Gastroesophageal sphincter (tissue), 4 donors: Measurements from ENCODE around the gene SMAD6. TPM values are rescaled to one million over a fixed set of nuclear protein-coding genes. Genes with fewer than 3 reads are reported as not detected.
A peak's percentile ranks its signal among the peaks of the same experiment; 100 is the strongest.

Experiments used
- ATAC-seq: fragments of 150-250 bp; one replicate; pipeline ENCODE4 v1.9.1; 2016; ENCODE audit warnings: mild to moderate bottlenecking, moderate library complexity
- H3K27ac ChIP-seq, 4 donors: fragments of 200-600 bp; sonication (generic) in 3 of 4; 1 replicate in 3 of 4; 2 replicates in 1 of 4; pipeline ENCODE4 v1.5.1; 2016 to 2019
- H3K27me3 ChIP-seq: fragments of 200-600 bp; sonication (generic); one replicate; pipeline ENCODE4 v1.5.1; 2019
- H3K36me3 ChIP-seq, 2 donors: fragments of 200-600 bp; sonication (generic); one replicate each; pipeline ENCODE4 v1.5.1; 2019; ENCODE audit warnings: control low read depth in 1 of 2
- H3K4me1 ChIP-seq, 3 donors: fragments of 200-600 bp; sonication (generic); 1 replicate in 2 of 3; 2 replicates in 1 of 3; pipeline ENCODE4 v1.5.1; 2016 to 2019; ENCODE audit warnings: control low read depth in 2 of 3
- H3K4me3 ChIP-seq, 2 donors: fragments of 200-600 bp; sonication (generic); one replicate each; pipeline ENCODE4 v1.5.1; 2019; ENCODE audit warnings: mild to moderate bottlenecking in 1 of 2, moderate library complexity in 1 of 2
- H3K9me3 ChIP-seq, 3 donors: fragments of 200-600 bp; sonication (generic); one replicate each; pipeline ENCODE4 v1.5.1; 2017 to 2019; ENCODE audit warnings: control low read depth in 2 of 3
- CTCF ChIP-seq, 4 experiments: fragments of 200-600 bp in 2 of 4; fragments of 450-650 bp in 2 of 4; sonication (generic) in 1 of 4; IDR thresholded peaks; one replicate each; pipeline ENCODE4 v1.5.1; 2017 to 2019; ENCODE audit warnings: antibody characterized with exemption in 4 of 4, mild to moderate bottlenecking in 2 of 4, moderate library complexity in 2 of 4
- EP300 ChIP-seq: sonication (generic); formaldehyde crosslinking; IDR thresholded peaks from one replicate; pipeline ENCODE4 v1.6.1; 2017; ENCODE audit warnings: antibody characterized with exemption, mild to moderate bottlenecking
- POLR2A ChIP-seq, 2 donors: fragments of 450-650 bp; IDR thresholded peaks; one replicate each; pipeline ENCODE4 v1.6.1; 2017; ENCODE audit warnings: antibody characterized with exemption in 2 of 2, mild to moderate bottlenecking in 2 of 2, moderate library complexity in 1 of 2
- POLR2AphosphoS5 ChIP-seq: sonication (generic); formaldehyde crosslinking; IDR thresholded peaks from one replicate; pipeline ENCODE4 v1.6.1; 2017; ENCODE audit warnings: antibody characterized with exemption
- WGBS, 2 donors: methylation state at CpG; one replicate each; pipeline ENCODE4 v1.1.5; 2018; ENCODE audit warnings: low coverage in 1 of 2; 5-methylcytosine and 5-hydroxymethylcytosine counted together
- total RNA-seq, 4 donors: library from RNA; depleted of rRNA; stranded (reverse); fragments of >200 nt; gene quantifications; one replicate each; pipeline ENCODE4 v1.1.0, GENCODE V29; 2016

Gene SMAD6
- total RNA-seq, 4 donors from 2014 or later = 9.9 to 11.2 (median 10.9) TPM

- WGBS, 2 donors = 58 to 68% methylated on average over 5 to 6 of the region's 6 CpGs
- TF ChIP-seq POLR2AphosphoS5 (no peak), EP300 (no peak), CTCF (IDR thresholded peaks at IDR 0.05) (no peak), POLR2A (IDR thresholded peaks at IDR 0.05) (no peak)
- peak overlapping the region; percentile 12 to 52 (median 19) for H3K27ac ChIP-seq
- H3K4me3 ChIP-seq = no peak overlapping the region
- H3K4me1 ChIP-seq = peaks cover 0 to 11% (median 0%) of the 10 kb centered on the region in 3 donors
- no peaks in the 10 kb centered on the region for H3K9me3 ChIP-seq
- no peaks in the 10 kb centered on the region for H3K36me3 ChIP-seq
- no peak for ATAC-seq
- H3K27me3 ChIP-seq = no peaks in the 10 kb centered on the region
Observed at GRCh38 chr15:66692808-66693596, 9.0 kb upstream of the SMAD6 start.

- Histone ChIP-seq H3K4me1 (peaks cover 0 to 17% (median 0%) of the 10 kb centered on the region in 3 donors), H3K9me3 (no peaks in the 10 kb centered on the region), H3K36me3 (no peaks in the 10 kb centered on the region), H3K27me3 (no peaks in the 10 kb centered on the region), H3K4me3 (no peak overlapping the region), H3K27ac (no peak overlapping the region)
- 89 to 100% methylated on average over 1 to 4 of the region's 4 CpGs for WGBS, 2 donors
- ATAC-seq = no peak
- TF ChIP-seq POLR2A (IDR thresholded peaks at IDR 0.05) (no peak), CTCF (IDR thresholded peaks at IDR 0.05) (no peak), EP300 (no peak), POLR2AphosphoS5 (no peak)
Observed at GRCh38 chr15:66696770-66697169, 5.3 kb upstream of the SMAD6 start.

GRCh38 chr15:66698318-66698961 is 3.6 kb upstream of the SMAD6 start:
- H3K27me3 ChIP-seq = no peaks in the 10 kb centered on the region
- no peak for ATAC-seq
- 7 to 35% methylated on average over 2 to 5 of the region's 6 CpGs for WGBS, 2 donors
- no peaks in the 10 kb centered on the region for H3K9me3 ChIP-seq
- H3K4me3 ChIP-seq = no peak overlapping the region
- H3K27ac ChIP-seq = peak overlapping the region in 3 of 4 donors; percentile 0 to 10 (median 5)
- H3K4me1 ChIP-seq = peaks cover 0 to 20% (median 0%) of the 10 kb centered on the region in 3 donors
- no peaks in the 10 kb centered on the region for H3K36me3 ChIP-seq
- no peak for TF ChIP-seq EP300
- peak in 3 of 4 experiments; percentile 45 to 79 (median 63) for TF ChIP-seq CTCF (IDR thresholded peaks at IDR 0.05)

GRCh38 chr15:66698971-66699370 is 3.1 kb upstream of the SMAD6 start:
- H3K4me3 ChIP-seq = no peak overlapping the region
- no peaks in the 10 kb centered on the region for H3K36me3 ChIP-seq
- H3K9me3 ChIP-seq = no peaks in the 10 kb centered on the region
- no peak for ATAC-seq
- TF ChIP-seq POLR2AphosphoS5 = no peak
- no peak for TF ChIP-seq CTCF (IDR thresholded peaks at IDR 0.05)
- TF ChIP-seq POLR2A (IDR thresholded peaks at IDR 0.05) = no peak
- TF ChIP-seq EP300 = no peak
- H3K4me1 ChIP-seq = peaks cover 0 to 23% (median 0%) of the 10 kb centered on the region in 3 donors
- no peaks in the 10 kb centered on the region for H3K27me3 ChIP-seq
- peak overlapping the region in 3 of 4 donors; percentile 0 to 10 (median 5) for H3K27ac ChIP-seq
- WGBS, 2 donors = 79 to 88% methylated on average over 5 to 6 of the region's 6 CpGs
